Measurements from ENCODE around the gene PAX8.
"Not testable (repeated sequence)": the region's sequence is repeated elsewhere in the genome, so short reads cannot be mapped to it uniquely, and the experiment has no call there.

DNA sequence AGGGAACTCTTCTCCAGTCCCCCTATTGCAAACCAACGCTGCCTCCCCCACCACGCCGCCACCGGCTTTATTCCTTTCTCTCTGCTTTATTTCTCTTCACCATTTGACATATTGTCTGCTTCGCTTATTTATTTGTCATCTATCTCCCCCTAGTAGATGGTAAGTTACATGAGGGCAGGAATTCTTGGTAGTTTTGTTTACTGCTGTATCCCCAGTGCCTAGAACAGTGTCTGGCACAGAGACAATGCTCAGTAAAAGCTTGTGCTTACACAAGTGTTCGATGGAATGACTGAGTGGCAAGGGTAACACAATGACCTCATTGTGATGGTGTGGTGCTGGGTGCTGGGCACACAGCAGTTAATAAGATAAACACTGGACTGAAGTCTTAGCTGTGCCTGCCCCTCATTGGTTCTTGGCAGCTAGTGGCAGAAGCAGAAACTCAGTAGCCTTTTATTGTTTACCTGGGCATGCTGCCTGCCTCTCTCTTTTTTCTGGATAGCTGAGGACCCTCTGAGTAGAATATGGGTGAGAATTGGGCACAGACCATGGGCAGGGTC, 9.5 kb upstream of the PAX8 start:
- not testable (repeated sequence) for TF ChIP-seq CTCF, POLR2A (IDR thresholded peaks at IDR 0.05)
